ENCODE results near the gene FAM181A. TPM values are rescaled to one million over a fixed set of nuclear protein-coding genes. Genes with fewer than 3 reads are reported as not detected.

The FAM181A gene
- total RNA-seq, 1 donor from 2014 or later, result not detected

DNA sequence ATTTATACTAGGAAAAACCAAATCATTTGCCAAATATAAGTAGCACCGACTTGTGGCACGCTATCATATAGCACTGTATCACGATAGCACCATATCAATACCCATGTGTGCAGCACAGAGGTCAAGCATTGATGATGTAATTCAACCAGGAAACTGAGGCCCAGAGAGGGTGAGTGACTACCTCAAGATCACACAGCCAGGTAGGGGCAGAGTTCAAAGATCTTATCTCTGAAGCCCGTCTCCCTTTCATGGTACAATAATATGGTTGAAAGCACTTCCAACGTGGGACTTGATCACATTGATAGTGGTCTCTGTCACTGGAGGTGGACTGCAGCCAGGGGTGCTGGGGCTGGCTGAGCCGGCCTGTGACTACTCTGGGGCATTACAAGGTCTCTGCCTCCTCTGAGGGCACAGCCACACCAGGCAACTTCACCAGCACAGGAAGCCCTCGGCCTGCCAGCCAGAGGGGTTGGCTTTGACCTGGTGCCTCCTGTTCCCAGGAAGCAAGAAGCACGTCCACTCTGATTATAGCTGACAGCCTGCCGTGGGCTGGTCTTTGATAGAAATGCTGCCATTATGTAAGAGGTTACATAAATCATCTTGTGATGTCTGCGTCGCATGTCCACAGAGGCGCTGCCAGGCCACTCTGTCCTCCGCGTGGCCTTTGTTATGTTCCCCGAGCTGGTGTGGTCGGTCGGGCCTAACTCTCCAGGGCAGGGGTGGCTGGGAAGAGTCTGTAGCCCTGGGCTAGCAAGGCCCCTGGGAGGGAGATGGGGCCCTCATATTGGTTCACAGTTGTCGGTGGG lies 5.9 kb upstream of the FAM181A start:
- peaks cover 39% of the 10 kb centered on the region for H3K4me1 Mint-ChIP-seq
- Histone ChIP-seq H3K36me3 (no peaks in the 10 kb centered on the region), H3K27ac (no peak overlapping the region), H3K4me1 (peaks cover 5% of the 10 kb centered on the region), H3K27me3 (no peaks in the 10 kb centered on the region), H3K4me2 (no peak overlapping the region), H3K9me3 (ENCODE audit: low read depth) (no peaks in the 10 kb centered on the region), H3F3A (ENCODE audit: low read depth) (peaks cover 2% of the 10 kb centered on the region), H3K9ac (no peak overlapping the region), H4K20me1 (ENCODE audit: low read depth) (no peaks in the 10 kb centered on the region), H3K79me2 (ENCODE audit: low read depth) (no peaks in the 10 kb centered on the region), H3K4me3 (no peak overlapping the region), H2AFZ (replicated peaks) (no peak overlapping the region)
- DNase-seq (ENCODE audit: low spot score), result no peak
- H3K4me3 Mint-ChIP-seq, result peak overlapping the region; percentile 3
- peaks cover 6% of the 10 kb centered on the region for H3K27me3 Mint-ChIP-seq (ENCODE audit: insufficient read depth, low read depth)
- H3K36me3 Mint-ChIP-seq, result peaks cover 16% of the 10 kb centered on the region
- no peak for TF ChIP-seq EZH2phosphoT487 (IDR thresholded peaks at IDR 0.05)
- peaks cover 7% of the 10 kb centered on the region for H3K9me3 Mint-ChIP-seq
- H3K27ac Mint-ChIP-seq, result peak overlapping the region; percentile 69

DNA sequence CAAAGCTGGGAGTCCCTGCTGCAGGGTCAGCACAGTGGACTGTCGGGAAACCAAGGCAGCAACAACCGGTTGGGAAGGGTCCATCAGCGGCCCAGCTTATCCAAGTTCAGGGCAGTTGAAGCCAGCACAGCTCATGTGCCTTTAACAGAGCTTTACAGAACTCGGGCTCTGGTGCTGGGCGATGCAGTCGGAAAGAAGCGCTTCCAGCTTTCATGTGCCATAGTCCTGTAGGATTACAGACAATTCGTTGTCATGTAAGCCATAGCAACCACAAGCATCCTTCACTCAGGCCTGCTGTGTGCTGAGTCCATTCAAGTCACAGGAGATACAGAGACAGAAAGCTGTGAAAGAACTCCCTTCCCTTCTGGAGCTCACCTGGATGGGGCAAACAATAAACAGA lies 3.5 kb upstream of the FAM181A start:
- H3K4me3 Mint-ChIP-seq, result no peak overlapping the region
- Histone ChIP-seq H3K4me2 (no peak overlapping the region), H3K36me3 (no peaks in the 10 kb centered on the region), H3K27ac (no peak overlapping the region), H3K4me1 (peaks cover 22% of the 10 kb centered on the region), H3K79me2 (ENCODE audit: low read depth) (no peaks in the 10 kb centered on the region), H4K20me1 (ENCODE audit: low read depth) (no peaks in the 10 kb centered on the region), H2AFZ (replicated peaks) (no peak overlapping the region), H3F3A (ENCODE audit: low read depth) (peaks cover 9% of the 10 kb centered on the region), H3K9ac (no peak overlapping the region), H3K9me3 (ENCODE audit: low read depth) (no peaks in the 10 kb centered on the region), H3K27me3 (no peaks in the 10 kb centered on the region), H3K4me3 (no peak overlapping the region)
- H3K36me3 Mint-ChIP-seq, result peaks cover 16% of the 10 kb centered on the region
- peaks cover 7% of the 10 kb centered on the region for H3K9me3 Mint-ChIP-seq
- peak overlapping the region; percentile 88 for H3K27ac Mint-ChIP-seq
- H3K4me1 Mint-ChIP-seq, result peaks cover 57% of the 10 kb centered on the region
- no peak for DNase-seq (ENCODE audit: low spot score)
- TF ChIP-seq EZH2phosphoT487 (IDR thresholded peaks at IDR 0.05) (no peak), EZH2 (IDR thresholded peaks at IDR 0.05) (no peak)
- TF ChIP-seq, protein P1, sequence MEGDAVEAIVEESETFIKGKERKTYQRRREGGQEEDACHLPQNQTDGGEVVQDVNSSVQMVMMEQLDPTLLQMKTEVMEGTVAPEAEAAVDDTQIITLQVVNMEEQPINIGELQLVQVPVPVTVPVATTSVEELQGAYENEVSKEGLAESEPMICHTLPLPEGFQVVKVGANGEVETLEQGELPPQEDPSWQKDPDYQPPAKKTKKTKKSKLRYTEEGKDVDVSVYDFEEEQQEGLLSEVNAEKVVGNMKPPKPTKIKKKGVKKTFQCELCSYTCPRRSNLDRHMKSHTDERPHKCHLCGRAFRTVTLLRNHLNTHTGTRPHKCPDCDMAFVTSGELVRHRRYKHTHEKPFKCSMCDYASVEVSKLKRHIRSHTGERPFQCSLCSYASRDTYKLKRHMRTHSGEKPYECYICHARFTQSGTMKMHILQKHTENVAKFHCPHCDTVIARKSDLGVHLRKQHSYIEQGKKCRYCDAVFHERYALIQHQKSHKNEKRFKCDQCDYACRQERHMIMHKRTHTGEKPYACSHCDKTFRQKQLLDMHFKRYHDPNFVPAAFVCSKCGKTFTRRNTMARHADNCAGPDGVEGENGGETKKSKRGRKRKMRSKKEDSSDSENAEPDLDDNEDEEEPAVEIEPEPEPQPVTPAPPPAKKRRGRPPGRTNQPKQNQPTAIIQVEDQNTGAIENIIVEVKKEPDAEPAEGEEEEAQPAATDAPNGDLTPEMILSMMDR (IDR thresholded peaks at IDR 0.05), result no peak
- H3K27me3 Mint-ChIP-seq (ENCODE audit: insufficient read depth, low read depth), result peaks cover 10% of the 10 kb centered on the region

DNA sequence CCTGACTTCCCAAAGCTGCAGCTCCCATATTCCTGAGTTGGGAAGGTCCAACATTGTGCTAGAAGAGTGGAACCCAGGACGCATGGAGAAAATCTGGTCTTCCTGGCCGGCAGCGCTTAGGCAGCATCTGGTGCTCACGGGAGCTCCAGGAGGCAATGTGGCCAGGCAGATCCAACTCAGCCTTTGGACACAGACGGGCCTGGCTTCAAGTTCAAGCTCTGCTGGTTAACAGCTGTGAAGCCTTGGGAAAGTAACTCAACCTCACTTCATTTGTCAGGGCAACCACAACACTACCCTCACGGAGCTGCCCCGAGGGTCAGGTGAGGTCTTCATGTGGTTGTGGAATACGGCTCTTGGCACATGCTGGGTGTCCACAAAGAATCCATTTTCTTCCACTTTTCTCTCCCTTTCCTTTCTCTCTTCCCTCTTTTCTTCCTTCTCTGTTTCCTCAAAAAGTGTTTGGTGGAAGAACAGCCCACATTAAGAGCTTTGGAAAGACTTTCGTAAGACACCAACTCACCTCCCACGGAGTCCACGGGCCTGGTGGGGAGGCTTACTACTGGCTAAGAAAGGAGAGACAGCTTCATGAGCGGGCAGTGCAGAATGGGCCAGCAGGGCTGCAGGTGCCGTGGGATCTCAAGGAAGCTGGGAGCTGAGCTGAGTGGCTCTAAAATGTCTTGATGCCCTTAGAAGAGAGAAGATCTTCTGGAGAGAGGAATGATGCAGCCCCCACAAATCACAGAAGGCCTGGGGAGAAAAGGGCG lies 2.4 kb upstream of the FAM181A start:
- Histone ChIP-seq H3K9ac (no peak overlapping the region), H4K20me1 (ENCODE audit: low read depth) (no peaks in the 10 kb centered on the region), H3K4me1 (peaks cover 22% of the 10 kb centered on the region), H3K27me3 (no peaks in the 10 kb centered on the region), H3K36me3 (no peaks in the 10 kb centered on the region), H3K79me2 (ENCODE audit: low read depth) (no peaks in the 10 kb centered on the region), H3K4me2 (no peak overlapping the region), H3K4me3 (no peak overlapping the region), H3K27ac (no peak overlapping the region), H3F3A (ENCODE audit: low read depth) (peaks cover 9% of the 10 kb centered on the region), H2AFZ (replicated peaks) (no peak overlapping the region), H3K9me3 (ENCODE audit: low read depth) (no peaks in the 10 kb centered on the region)
- peaks cover 4% of the 10 kb centered on the region for H3K9me3 Mint-ChIP-seq
- no peak for DNase-seq (ENCODE audit: low spot score)
- peaks cover 67% of the 10 kb centered on the region for H3K4me1 Mint-ChIP-seq
- peaks cover 10% of the 10 kb centered on the region for H3K27me3 Mint-ChIP-seq (ENCODE audit: insufficient read depth, low read depth)
- H3K4me3 Mint-ChIP-seq, result peak overlapping the region; percentile 88
- H3K27ac Mint-ChIP-seq, result peak overlapping the region; percentile 100
- H3K36me3 Mint-ChIP-seq, result peaks cover 17% of the 10 kb centered on the region
- no peak for TF ChIP-seq EZH2 (IDR thresholded peaks at IDR 0.05)
- no peak for TF ChIP-seq EZH2phosphoT487 (IDR thresholded peaks at IDR 0.05)
- TF ChIP-seq, protein P1 (IDR thresholded peaks at IDR 0.05), result no peak
